OCI-LY3 (cell line): ENCODE results near the gene CXCR5.

Experiments used
- EZH2phosphoT487 ChIP-seq: fragments of 200-600 bp; shearing (Covaris generic); IDR thresholded peaks from 2 replicates; pipeline ENCODE4 v1.6.1; 2018; ENCODE audit warnings: antibody characterized with exemption, mixed run types, low read depth
- TF ChIP-seq, protein P1 (sequence below): fragments of 200-600, 300-600 bp; sonication (generic); IDR thresholded peaks from 2 replicates; pipeline ENCODE4 v1.5.1; 2014; ENCODE audit warnings: antibody characterized with exemption, low read length, low read depth

DNA sequence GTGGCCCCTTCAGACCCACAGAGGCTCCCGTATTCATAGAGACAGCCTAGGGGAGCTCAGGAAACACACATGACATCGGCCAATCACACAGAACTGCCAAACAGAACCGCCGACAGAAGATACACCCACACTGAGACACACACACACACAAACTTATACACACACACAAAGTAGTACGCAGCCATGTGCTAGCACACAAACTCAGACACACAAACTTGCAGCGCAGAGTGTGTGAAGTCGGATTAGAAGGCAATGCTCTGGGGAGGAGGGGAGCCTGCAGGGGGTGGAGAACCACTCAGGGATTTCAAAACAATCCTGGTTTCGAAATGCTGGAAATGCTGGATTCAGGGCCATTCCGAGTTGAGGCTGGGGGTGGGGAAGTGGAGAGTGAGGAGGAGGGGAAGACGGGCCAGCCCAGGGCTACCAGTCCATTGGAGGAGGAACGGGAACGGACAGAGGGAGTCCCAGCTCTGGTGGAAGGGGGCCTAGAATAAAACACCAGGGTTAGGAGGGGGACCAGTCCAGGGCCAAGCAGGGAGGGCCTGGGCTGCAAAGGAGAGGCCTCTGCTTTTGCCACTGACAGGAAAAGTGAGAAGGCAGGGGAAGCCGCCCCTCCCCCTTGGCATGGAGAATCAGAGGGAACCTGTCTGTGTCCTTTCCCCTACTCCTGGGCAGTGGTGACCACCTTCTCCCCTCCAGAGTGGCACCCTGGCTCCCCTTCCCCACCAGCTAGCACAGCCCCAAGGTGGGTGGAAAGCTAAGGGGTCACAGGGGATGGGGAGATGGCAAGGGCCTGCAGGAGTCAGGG lies 37.6 kb downstream of the CXCR5 start:
- TF ChIP-seq, protein P1, sequence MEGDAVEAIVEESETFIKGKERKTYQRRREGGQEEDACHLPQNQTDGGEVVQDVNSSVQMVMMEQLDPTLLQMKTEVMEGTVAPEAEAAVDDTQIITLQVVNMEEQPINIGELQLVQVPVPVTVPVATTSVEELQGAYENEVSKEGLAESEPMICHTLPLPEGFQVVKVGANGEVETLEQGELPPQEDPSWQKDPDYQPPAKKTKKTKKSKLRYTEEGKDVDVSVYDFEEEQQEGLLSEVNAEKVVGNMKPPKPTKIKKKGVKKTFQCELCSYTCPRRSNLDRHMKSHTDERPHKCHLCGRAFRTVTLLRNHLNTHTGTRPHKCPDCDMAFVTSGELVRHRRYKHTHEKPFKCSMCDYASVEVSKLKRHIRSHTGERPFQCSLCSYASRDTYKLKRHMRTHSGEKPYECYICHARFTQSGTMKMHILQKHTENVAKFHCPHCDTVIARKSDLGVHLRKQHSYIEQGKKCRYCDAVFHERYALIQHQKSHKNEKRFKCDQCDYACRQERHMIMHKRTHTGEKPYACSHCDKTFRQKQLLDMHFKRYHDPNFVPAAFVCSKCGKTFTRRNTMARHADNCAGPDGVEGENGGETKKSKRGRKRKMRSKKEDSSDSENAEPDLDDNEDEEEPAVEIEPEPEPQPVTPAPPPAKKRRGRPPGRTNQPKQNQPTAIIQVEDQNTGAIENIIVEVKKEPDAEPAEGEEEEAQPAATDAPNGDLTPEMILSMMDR, result no peak
- no peak for TF ChIP-seq EZH2phosphoT487
